Loucy (cell line): Measurements from ENCODE around the gene ALK.

Experiments
- H2AFZ ChIP-seq: fragments of 200-600 bp; sonication (generic); 2 replicates; pipeline ENCODE4 v1.6.0; 2016; ENCODE audit warnings: antibody characterized with exemption, mild to moderate bottlenecking, low read length, moderate library complexity
- H3F3A ChIP-seq: fragments of 200-600 bp; 2 replicates; pipeline ENCODE4 v1.6.0; 2016; ENCODE audit warnings: antibody characterized with exemption, low read depth, mild to moderate bottlenecking
- H3K27me3 ChIP-seq: fragments of 200-600 bp; sonication (generic); 2 replicates; pipeline ENCODE4 v1.6.1; 2014; ENCODE audit warnings: low read length, mild to moderate bottlenecking; ENCODE audit not compliant: insufficient read depth, poor library complexity, severe bottlenecking
- H3K36me3 ChIP-seq: fragments of 200-600 bp; sonication (generic); 2 replicates; pipeline ENCODE4 v1.6.1; 2016; ENCODE audit warnings: low read length; ENCODE audit not compliant: insufficient read depth
- H3K4me1 ChIP-seq: fragments of 200-600 bp; sonication (generic); 2 replicates; pipeline ENCODE4 v1.5.1; 2014; ENCODE audit warnings: low read length, mild to moderate bottlenecking; ENCODE audit not compliant: insufficient read depth, poor library complexity, severe bottlenecking
- H3K4me2 ChIP-seq: fragments of 200-600 bp; sonication (generic); 2 replicates; pipeline ENCODE4 v1.6.0; 2014; ENCODE audit warnings: antibody characterized with exemption, low read length, low read depth, mild to moderate bottlenecking; ENCODE audit not compliant: poor library complexity, severe bottlenecking
- H3K4me3 ChIP-seq: fragments of 200-600 bp; sonication (generic); 2 replicates; pipeline ENCODE4 v1.5.1; 2014; ENCODE audit warnings: low read length, mild to moderate bottlenecking, mixed read lengths; ENCODE audit not compliant: poor library complexity, severe bottlenecking
- H3K79me2 ChIP-seq: fragments of 200-600 bp; sonication (generic); 2 replicates; pipeline ENCODE4 v1.6.1; 2014; ENCODE audit warnings: low read length; ENCODE audit not compliant: insufficient read depth
- H3K9ac ChIP-seq: fragments of 200-600 bp; sonication (generic); 2 replicates; pipeline ENCODE4 v1.6.0; 2014; ENCODE audit warnings: mild to moderate bottlenecking, low read depth, low read length, moderate library complexity; ENCODE audit not compliant: poor library complexity, severe bottlenecking
- H3K9me2 ChIP-seq: fragments of 200-600 bp; sonication (generic); replicated peaks from 2 replicates; pipeline ENCODE4 v1.6.1; 2016; ENCODE audit warnings: low read depth, low read length, mixed read lengths
- H3K9me3 ChIP-seq: fragments of 200-600 bp; sonication (generic); 2 replicates; pipeline ENCODE4 v1.6.1; 2014; ENCODE audit warnings: mild to moderate bottlenecking, antibody characterized with exemption, low read length, low read depth; ENCODE audit not compliant: insufficient read depth
- H4K20me1 ChIP-seq: fragments of 200-600 bp; sonication (generic); 2 replicates; pipeline ENCODE4 v1.6.0; 2014; ENCODE audit warnings: antibody characterized with exemption, low read length, mild to moderate bottlenecking; ENCODE audit not compliant: insufficient read depth, poor library complexity, severe bottlenecking
- EZH2phosphoT487 ChIP-seq: fragments of 200-600 bp; IDR thresholded peaks from 2 replicates; pipeline ENCODE4 v1.6.1; 2018; ENCODE audit warnings: antibody characterized with exemption, mild to moderate bottlenecking, moderate library complexity, borderline replicate concordance
- TF ChIP-seq, protein P1 (sequence below): fragments of 200-600 bp; sonication (generic); conservative IDR thresholded peaks from 2 replicates; pipeline ENCODE4 v1.5.1; 2014; ENCODE audit warnings: mild to moderate bottlenecking, antibody characterized with exemption, low read length

The ALK gene

GRCh38 chr2:29643196-29643595 lies 278.2 kb downstream of the ALK start:
- H3K27me3 ChIP-seq = no peaks in the 10 kb centered on the region
- H3F3A ChIP-seq = no peaks in the 10 kb centered on the region
- no peak overlapping the region for H3K4me2 ChIP-seq
- no peak overlapping the region for H2AFZ ChIP-seq
- no peak overlapping the region for H3K4me3 ChIP-seq
- no peaks in the 10 kb centered on the region for H3K9me2 ChIP-seq
- H3K9ac ChIP-seq = no peak overlapping the region
- no peaks in the 10 kb centered on the region for H3K36me3 ChIP-seq
- TF ChIP-seq, protein P1, sequence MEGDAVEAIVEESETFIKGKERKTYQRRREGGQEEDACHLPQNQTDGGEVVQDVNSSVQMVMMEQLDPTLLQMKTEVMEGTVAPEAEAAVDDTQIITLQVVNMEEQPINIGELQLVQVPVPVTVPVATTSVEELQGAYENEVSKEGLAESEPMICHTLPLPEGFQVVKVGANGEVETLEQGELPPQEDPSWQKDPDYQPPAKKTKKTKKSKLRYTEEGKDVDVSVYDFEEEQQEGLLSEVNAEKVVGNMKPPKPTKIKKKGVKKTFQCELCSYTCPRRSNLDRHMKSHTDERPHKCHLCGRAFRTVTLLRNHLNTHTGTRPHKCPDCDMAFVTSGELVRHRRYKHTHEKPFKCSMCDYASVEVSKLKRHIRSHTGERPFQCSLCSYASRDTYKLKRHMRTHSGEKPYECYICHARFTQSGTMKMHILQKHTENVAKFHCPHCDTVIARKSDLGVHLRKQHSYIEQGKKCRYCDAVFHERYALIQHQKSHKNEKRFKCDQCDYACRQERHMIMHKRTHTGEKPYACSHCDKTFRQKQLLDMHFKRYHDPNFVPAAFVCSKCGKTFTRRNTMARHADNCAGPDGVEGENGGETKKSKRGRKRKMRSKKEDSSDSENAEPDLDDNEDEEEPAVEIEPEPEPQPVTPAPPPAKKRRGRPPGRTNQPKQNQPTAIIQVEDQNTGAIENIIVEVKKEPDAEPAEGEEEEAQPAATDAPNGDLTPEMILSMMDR = no peak
- TF ChIP-seq EZH2phosphoT487 = no peak
- H3K9me3 ChIP-seq = no peaks in the 10 kb centered on the region
- no peaks in the 10 kb centered on the region for H3K79me2 ChIP-seq
- H3K4me1 ChIP-seq = no peaks in the 10 kb centered on the region
- H4K20me1 ChIP-seq = no peaks in the 10 kb centered on the region

DNA sequence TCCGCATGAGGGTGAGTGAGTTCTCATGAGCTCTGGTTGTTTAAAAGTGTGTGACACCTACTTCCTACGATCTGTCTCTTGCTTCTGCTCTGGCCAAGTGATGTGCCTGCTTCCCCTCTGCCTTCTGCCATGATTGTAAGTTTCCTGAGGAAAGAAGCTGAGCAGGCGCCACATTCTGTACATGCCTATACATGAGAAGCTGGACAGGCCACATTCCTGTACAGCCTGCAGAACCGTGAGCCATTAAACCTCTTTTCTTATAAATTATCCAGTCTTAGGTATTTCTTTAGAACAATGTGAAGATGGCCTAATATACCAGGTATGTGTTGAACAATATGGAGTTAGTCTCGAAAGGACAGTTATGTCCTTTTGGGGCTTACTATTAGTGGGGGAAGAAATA lies 281.0 kb downstream of the ALK start:
- no peaks in the 10 kb centered on the region for H3F3A ChIP-seq
- no peaks in the 10 kb centered on the region for H3K9me2 ChIP-seq
- H3K79me2 ChIP-seq = no peaks in the 10 kb centered on the region
- H3K4me1 ChIP-seq = no peaks in the 10 kb centered on the region
- no peak overlapping the region for H2AFZ ChIP-seq
- no peaks in the 10 kb centered on the region for H3K36me3 ChIP-seq
- TF ChIP-seq EZH2phosphoT487 = no peak
- TF ChIP-seq, protein P1 = no peak
- no peak overlapping the region for H3K4me3 ChIP-seq
- H3K9ac ChIP-seq = no peak overlapping the region
- H3K9me3 ChIP-seq = no peaks in the 10 kb centered on the region
- H4K20me1 ChIP-seq = no peaks in the 10 kb centered on the region
- no peak overlapping the region for H3K4me2 ChIP-seq
- no peaks in the 10 kb centered on the region for H3K27me3 ChIP-seq

DNA sequence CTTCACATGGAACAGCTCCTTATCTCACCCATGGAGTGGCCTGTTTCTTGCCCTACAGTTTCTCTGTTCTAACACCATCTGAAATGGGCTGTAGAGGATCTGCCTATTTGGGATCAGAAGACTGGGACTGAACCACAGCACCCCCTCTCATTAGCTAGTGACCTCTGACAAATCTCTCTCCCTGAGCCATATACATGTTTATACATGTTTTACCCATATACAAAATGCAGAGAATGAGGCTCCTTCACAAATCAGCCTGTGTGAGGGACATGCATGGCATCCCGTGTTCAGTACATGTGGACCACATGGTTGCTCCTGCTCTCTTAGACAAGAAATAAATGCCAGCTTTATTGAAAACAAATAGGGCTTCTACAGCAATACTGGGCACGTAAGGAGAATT lies 282.7 kb downstream of the ALK start:
- Histone ChIP-seq H3K27me3 (peaks cover 3% of the 10 kb centered on the region), H3K79me2 (no peaks in the 10 kb centered on the region), H3K4me2 (no peak overlapping the region), H2AFZ (no peak overlapping the region), H4K20me1 (no peaks in the 10 kb centered on the region), H3K9ac (no peak overlapping the region), H3F3A (no peaks in the 10 kb centered on the region), H3K4me3 (no peak overlapping the region), H3K36me3 (no peaks in the 10 kb centered on the region), H3K4me1 (no peaks in the 10 kb centered on the region), H3K9me3 (no peaks in the 10 kb centered on the region), H3K9me2 (no peaks in the 10 kb centered on the region)
- TF ChIP-seq EZH2phosphoT487 = no peak
- TF ChIP-seq, protein P1 = no peak
